ENCODE results near the gene RPS21. TPM values are rescaled to one million over a fixed set of nuclear protein-coding genes. Genes with fewer than 3 reads are reported as not detected.

The RPS21 gene
- total and polyA plus RNA-seq, 9 donors: 1,129 to 1,597 (median 1,431) TPM

DNA sequence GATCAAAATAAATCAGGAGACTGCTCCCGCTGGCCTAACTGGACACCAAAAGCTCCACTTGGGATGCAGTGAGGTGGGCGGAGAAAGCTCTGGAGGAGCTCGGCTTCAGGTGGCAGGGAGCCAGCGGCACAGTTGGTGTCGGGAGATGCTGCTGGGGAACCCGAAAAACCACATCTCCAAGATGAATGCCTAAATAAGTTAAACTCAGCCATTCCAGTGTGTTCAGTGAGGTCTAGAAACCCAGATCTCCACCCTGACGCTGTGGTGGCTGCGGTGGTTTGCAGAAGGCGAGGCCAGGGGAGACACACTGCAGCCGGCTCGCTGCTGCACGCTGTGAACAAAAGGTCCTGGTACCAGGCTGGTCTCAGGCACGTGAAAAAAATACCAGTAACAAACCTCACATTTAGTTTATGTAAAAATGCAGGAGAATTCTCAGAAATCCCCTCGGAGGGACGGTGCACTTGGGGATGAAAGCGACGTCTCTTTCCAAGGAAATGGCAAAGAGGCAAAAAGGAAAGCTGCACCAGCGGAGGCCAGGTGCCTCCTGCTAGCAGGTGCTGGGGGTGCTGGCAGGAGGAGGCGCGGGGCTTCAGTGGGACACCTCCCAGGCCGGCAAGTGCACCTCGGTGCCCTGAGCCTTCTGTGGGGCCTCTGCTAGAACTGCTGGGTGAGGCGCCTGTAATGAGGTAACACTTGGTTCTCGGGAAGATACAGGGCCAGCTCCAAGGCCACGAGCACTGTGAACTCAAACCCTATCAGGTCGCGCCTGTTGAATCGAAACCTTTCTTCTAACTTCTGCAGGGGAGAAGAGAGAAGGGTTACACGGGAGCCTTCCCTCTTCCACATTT lies 3.6 kb downstream of the RPS21 start:
- Histone ChIP-seq H3K4me3 (ENCODE audit: low read length) (no peak overlapping the region), H3K36me3 (ENCODE audit: control insufficient read depth, insufficient read depth, low read length) (peaks cover 72% of the 10 kb centered on the region)
- 81% methylated on average over 10 of the region's 29 CpGs for WGBS (ENCODE audit: insufficient coverage)

GRCh38 chr20:62391165-62392076 lies 4.5 kb downstream of the RPS21 start:
- no peak for DNase-seq
- Histone ChIP-seq H3K9me3 (replicated peaks; ENCODE audit: control insufficient read depth, low read depth, low read length) (no peaks in the 10 kb centered on the region), H3K27me3 (ENCODE audit: control insufficient read depth, insufficient read depth, low read length) (no peaks in the 10 kb centered on the region), H3K27ac (ENCODE audit: low read length) (no peak overlapping the region), H3K36me3 (ENCODE audit: control insufficient read depth, insufficient read depth, low read length) (peaks cover 80% of the 10 kb centered on the region), H3K4me3 (ENCODE audit: low read length) (no peak overlapping the region), H3K4me1 (ENCODE audit: control insufficient read depth, insufficient read depth, low read length) (peaks cover 11% of the 10 kb centered on the region)
- 82% methylated on average over 41 of the region's 44 CpGs for WGBS (ENCODE audit: insufficient coverage)

More for the DNA sequence above, 3.6 kb downstream of the RPS21 start:
- no peak overlapping the region for H3K27ac ChIP-seq (ENCODE audit: low read length)
- DNase-seq: no peak
- no peaks in the 10 kb centered on the region for H3K9me3 ChIP-seq (replicated peaks; ENCODE audit: control insufficient read depth, low read depth, low read length)
- no peaks in the 10 kb centered on the region for H3K27me3 ChIP-seq (ENCODE audit: control insufficient read depth, insufficient read depth, low read length)
- peaks cover 17% of the 10 kb centered on the region for H3K4me1 ChIP-seq (ENCODE audit: control insufficient read depth, insufficient read depth, low read length)

GRCh38 chr20:62392077-62392418 lies 5.1 kb downstream of the RPS21 start:
- no peaks in the 10 kb centered on the region for H3K27me3 ChIP-seq (ENCODE audit: control insufficient read depth, insufficient read depth, low read length)
- H3K27ac ChIP-seq (ENCODE audit: low read length): no peak overlapping the region
- no peak overlapping the region for H3K4me3 ChIP-seq (ENCODE audit: low read length)
- H3K36me3 ChIP-seq (ENCODE audit: control insufficient read depth, insufficient read depth, low read length): peaks cover 81% of the 10 kb centered on the region
- peaks cover 11% of the 10 kb centered on the region for H3K4me1 ChIP-seq (ENCODE audit: control insufficient read depth, insufficient read depth, low read length)
- no peaks in the 10 kb centered on the region for H3K9me3 ChIP-seq (replicated peaks; ENCODE audit: control insufficient read depth, low read depth, low read length)
- no peak for DNase-seq
- 74% methylated on average over 9 of the region's 10 CpGs for WGBS (ENCODE audit: insufficient coverage)

DNA sequence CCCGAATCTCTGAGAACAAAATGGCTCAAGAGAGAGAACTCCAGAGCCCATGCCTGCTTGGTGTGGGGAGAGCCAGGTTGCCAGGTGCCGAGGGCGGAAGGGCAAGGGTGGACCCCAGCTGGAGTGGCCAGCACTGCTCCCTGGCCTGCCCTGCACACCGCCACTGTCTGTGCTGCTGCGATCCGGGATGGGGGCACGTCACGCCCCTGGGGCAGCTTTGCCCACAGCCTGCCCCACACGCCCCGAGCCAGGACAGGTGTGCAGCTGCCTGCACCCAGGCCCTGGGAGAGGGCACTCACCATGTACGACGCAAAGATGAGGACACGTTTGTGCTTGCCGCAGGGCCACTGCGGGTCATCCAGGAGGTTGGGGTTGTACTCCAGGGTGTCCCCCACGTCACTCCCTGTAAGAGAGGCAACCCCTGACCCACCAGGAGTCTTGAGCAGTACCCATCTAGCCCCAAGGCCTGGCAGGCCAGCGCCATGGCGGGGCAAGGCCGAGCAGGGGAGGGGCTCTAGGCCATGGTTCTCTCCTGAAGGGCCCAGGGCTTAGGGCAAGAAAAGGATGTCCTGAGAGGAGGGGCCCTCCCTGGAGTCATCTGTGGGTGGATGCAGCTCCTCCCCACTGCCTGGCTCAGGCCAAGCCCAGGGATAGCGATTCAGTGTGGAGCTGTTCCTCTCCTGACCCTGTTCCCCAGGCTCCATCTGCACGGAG lies 5.9 kb downstream of the RPS21 start:
- Histone ChIP-seq H3K4me3 (ENCODE audit: low read length) (no peak overlapping the region), H3K36me3 (ENCODE audit: control insufficient read depth, insufficient read depth, low read length) (peaks cover 79% of the 10 kb centered on the region), H3K27me3 (ENCODE audit: control insufficient read depth, insufficient read depth, low read length) (no peaks in the 10 kb centered on the region), H3K27ac (ENCODE audit: low read length) (no peak overlapping the region), H3K4me1 (ENCODE audit: control insufficient read depth, insufficient read depth, low read length) (peaks cover 6% of the 10 kb centered on the region), H3K9me3 (replicated peaks; ENCODE audit: control insufficient read depth, low read depth, low read length) (no peaks in the 10 kb centered on the region)
- no peak for DNase-seq
- WGBS (ENCODE audit: insufficient coverage): 87% methylated on average over 14 of the region's 21 CpGs

DNA sequence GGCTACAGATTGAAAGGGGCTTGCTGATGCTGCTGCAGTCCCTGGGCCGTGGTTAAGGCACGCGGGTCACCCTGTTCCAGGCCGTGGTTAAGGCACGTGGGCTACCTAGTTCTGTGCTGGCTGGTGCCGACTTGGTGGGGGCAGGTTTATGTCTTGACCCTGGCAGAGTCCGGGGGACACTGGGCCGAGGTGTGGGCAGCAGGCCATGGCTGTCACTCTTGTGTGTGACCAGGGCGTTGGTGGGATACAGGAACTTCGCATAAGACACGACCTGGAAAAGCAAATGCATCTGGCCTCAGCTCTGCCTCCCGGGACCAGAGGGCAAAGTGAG lies 6.4 kb downstream of the RPS21 start:
- Histone ChIP-seq H3K36me3 (ENCODE audit: control insufficient read depth, insufficient read depth, low read length) (peaks cover 74% of the 10 kb centered on the region), H3K27me3 (ENCODE audit: control insufficient read depth, insufficient read depth, low read length) (no peaks in the 10 kb centered on the region), H3K4me3 (ENCODE audit: low read length) (no peak overlapping the region), H3K4me1 (ENCODE audit: control insufficient read depth, insufficient read depth, low read length) (peaks cover 1% of the 10 kb centered on the region), H3K9me3 (replicated peaks; ENCODE audit: control insufficient read depth, low read depth, low read length) (no peaks in the 10 kb centered on the region), H3K27ac (ENCODE audit: low read length) (no peak overlapping the region)
- 83% methylated on average over 12 of the region's 12 CpGs for WGBS (ENCODE audit: insufficient coverage)
- no peak for DNase-seq

DNA sequence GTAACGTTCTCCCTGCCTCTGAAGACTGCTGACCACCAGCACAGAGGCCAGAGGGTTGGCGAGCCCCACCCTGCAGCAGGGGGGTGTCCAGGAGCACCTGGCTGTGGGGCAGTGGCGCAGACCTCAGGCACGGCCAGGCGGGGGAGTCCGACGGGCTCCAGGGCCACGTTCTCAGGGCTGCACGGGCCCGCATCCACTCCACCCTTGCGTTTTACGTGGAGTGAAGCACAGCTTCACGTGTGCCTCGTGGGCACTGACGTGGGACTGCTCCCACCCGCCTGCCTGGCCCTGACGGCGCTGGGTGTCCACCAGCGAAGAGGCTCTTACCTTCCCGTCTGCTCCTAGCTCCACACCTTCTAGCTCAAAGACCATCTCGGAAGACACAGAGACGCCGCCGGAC lies 6.9 kb downstream of the RPS21 start:
- Histone ChIP-seq H3K4me3 (ENCODE audit: low read length) (no peak overlapping the region), H3K36me3 (ENCODE audit: control insufficient read depth, insufficient read depth, low read length) (peaks cover 69% of the 10 kb centered on the region), H3K27me3 (ENCODE audit: control insufficient read depth, insufficient read depth, low read length) (no peaks in the 10 kb centered on the region), H3K4me1 (ENCODE audit: control insufficient read depth, insufficient read depth, low read length) (no peaks in the 10 kb centered on the region), H3K9me3 (replicated peaks; ENCODE audit: control insufficient read depth, low read depth, low read length) (no peaks in the 10 kb centered on the region), H3K27ac (ENCODE audit: low read length) (no peak overlapping the region)
- 87% methylated on average over 23 of the region's 24 CpGs for WGBS (ENCODE audit: insufficient coverage)
- DNase-seq: no peak

GRCh38 chr20:62394248-62395245 lies 7.6 kb downstream of the RPS21 start:
- no peak for DNase-seq
- Histone ChIP-seq H3K27me3 (ENCODE audit: control insufficient read depth, insufficient read depth, low read length) (no peaks in the 10 kb centered on the region), H3K4me3 (ENCODE audit: low read length) (no peak overlapping the region), H3K36me3 (ENCODE audit: control insufficient read depth, insufficient read depth, low read length) (peaks cover 61% of the 10 kb centered on the region), H3K9me3 (replicated peaks; ENCODE audit: control insufficient read depth, low read depth, low read length) (no peaks in the 10 kb centered on the region), H3K4me1 (ENCODE audit: control insufficient read depth, insufficient read depth, low read length) (no peaks in the 10 kb centered on the region), H3K27ac (ENCODE audit: low read length) (no peak overlapping the region)
- 88% methylated on average over 41 of the region's 44 CpGs for WGBS (ENCODE audit: insufficient coverage)

DNA sequence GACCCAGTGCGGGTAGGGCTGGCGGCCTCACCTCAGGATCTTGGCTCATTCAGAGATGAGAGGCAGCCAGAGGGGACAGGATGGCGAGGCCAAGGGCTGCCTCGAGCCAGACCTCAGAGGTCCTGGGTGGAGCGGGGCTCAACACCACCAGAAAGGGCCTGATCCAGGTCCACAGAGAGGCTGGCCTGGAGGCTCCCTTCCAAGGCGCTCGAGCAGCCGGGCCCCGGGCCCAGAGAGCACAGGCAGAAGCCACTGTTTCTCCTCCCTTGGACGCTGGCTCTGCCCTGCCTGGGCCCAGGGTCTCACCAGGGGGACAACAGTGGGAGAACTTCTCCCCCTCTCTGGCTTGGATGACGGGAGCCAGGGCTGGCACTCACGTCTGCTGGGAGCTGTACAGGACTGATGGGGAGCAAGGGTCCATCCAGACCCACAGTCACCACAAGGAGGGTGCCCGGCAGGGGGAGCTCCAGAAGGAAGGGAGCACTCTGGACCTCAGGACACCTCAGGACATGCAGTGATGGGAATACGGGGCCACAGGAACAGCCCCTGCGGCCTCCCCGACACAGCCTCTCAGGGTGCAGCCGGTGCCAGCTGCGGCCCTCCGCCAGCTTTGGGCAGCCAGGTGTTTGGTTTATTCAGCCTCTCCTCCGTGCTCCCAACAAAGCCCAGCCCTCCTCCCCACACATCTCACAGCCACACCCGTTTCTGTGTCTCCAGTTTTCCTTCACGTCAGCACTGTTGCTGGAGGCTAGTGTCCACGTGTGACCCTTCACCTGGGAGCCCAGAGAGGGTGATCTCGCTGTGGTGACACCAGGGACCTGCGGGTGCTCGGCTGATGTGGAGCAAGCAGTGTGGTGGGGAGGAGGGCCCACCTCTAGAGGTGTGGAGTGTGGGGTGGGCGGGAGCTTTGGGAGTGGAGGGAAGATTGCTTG lies 8.7 kb downstream of the RPS21 start:
- Histone ChIP-seq H3K36me3 (ENCODE audit: control insufficient read depth, insufficient read depth, low read length) (peaks cover 54% of the 10 kb centered on the region), H3K4me3 (ENCODE audit: low read length) (no peak overlapping the region), H3K27me3 (ENCODE audit: control insufficient read depth, insufficient read depth, low read length) (no peaks in the 10 kb centered on the region), H3K4me1 (ENCODE audit: control insufficient read depth, insufficient read depth, low read length) (no peaks in the 10 kb centered on the region), H3K9me3 (replicated peaks; ENCODE audit: control insufficient read depth, low read depth, low read length) (no peaks in the 10 kb centered on the region), H3K27ac (ENCODE audit: low read length) (no peak overlapping the region)
- no peak for DNase-seq
- WGBS (ENCODE audit: insufficient coverage): 88% methylated on average over 26 of the region's 27 CpGs
